Smooth muscle cell of the pulmonary artery (primary cell): ENCODE data around the gene MRPL11. TPM values are rescaled to one million over a fixed set of nuclear protein-coding genes. Genes with fewer than 3 reads are reported as not detected.

Experiments used
- total RNA-seq: library from RNA; depleted of rRNA; stranded (reverse); fragments of >200 nt; gene quantifications from 2 replicates; pipeline ENCODE4 v1.2.3, GENCODE V29; 2014

The MRPL11 gene
- total RNA-seq, result 22.5 and 24.4 TPM in 2 replicates

DNA sequence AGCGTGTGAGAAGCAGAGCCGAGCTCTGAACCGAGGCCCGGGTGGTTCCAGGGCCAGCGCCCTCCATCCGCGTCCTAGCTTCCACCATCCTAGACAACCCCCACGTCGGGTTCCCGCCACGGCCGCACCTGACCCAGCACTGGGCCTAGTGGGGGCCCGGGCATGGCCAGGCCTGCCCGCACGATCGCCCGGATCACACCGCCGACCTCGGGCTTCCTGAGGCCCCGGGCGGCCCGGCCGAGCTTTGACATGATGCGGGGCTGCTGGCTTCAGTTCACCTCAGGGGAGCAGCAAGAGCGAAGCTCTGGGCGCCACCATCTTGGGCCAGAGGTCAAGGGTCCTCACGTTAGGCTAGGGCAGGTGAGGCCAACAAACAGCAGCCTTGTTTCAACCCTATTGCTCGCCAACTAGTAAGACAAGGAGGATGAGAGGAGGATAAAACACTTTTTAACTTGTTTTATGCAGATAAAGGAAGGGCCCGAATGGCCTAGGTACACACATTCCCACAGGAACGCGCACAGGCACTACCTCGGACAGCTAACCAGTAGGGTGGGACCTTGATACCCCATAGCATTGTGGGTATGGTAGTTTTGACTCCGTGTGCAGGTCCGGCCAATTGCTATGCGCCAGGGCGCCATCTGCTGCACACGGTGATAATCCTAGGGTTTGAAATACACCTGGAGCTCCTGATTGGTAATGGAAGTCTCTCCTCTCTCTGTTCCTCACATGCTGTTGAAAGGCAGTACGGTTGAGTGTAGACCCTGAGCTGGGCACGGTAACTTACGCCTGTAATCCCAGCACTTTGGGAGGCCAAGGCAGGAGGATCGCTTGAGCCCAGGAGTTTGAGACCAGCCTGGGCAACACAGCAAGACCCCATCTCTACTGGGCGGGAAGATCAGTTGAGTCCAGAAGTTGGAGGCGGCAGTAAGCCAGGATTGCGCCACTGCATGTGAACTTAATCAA is at the start of gene MRPL11:
TSS of gene MRPL11 (minus strand) at position 345 of the 963 bp plus-strand sequence. CDS start at position 251, 94 bp downstream.

DNA sequence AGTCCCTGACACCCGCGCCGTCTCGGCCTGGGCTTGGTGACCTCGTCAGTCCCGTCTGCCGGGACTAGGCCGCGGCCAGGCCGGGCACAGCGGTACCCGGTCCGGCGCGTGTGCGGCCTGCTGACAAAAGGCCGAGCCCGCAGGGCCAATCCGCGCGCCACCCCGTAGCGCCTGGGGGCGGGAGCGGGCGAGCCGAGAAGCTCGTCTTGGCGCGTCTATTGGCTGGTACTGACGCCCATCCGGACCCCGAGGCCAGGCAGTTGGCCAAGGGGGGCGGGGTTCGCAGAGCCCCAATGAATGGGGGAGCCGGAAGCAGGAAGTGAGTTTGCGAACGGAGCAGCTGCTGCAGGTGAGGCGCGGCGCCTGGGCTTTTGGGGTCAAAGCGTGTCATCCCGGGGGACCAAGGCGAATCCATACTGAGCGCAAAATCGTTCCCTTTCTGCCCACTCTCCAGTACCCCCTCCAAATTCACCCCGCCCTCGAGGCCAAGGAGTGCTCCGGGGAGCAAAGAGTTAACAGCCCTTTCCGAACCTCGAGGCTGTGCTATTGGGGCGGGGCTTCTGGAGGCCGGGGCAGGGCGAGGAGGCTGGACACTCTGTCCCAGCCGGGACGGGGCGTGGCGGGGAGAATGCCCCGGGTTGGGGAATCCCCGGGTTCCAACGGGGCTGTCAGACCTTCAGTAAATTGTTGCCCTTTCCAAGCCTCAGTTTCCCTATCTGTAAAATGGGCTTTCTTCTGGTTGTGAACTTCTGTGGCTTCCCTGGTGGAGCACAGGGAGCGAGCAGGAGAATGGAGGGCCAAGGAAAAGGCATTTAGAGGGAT is 41.7 kb upstream of the MRPL11 start, which contains the start of gene DPP3:
TSS of gene DPP3 (plus strand) at position 318 of the 822 bp plus-strand sequence. CDS start 1,767 bp downstream, outside the sequence.

GRCh38 chr11:66466225-66467033 is 27.8 kb upstream of the MRPL11 start, which contains the start of gene PELI3:
Gene PELI3, plus strand, starts transcription at chr11:66466905. Its CDS starts 1,224 bp downstream, at chr11:66468129.

DNA sequence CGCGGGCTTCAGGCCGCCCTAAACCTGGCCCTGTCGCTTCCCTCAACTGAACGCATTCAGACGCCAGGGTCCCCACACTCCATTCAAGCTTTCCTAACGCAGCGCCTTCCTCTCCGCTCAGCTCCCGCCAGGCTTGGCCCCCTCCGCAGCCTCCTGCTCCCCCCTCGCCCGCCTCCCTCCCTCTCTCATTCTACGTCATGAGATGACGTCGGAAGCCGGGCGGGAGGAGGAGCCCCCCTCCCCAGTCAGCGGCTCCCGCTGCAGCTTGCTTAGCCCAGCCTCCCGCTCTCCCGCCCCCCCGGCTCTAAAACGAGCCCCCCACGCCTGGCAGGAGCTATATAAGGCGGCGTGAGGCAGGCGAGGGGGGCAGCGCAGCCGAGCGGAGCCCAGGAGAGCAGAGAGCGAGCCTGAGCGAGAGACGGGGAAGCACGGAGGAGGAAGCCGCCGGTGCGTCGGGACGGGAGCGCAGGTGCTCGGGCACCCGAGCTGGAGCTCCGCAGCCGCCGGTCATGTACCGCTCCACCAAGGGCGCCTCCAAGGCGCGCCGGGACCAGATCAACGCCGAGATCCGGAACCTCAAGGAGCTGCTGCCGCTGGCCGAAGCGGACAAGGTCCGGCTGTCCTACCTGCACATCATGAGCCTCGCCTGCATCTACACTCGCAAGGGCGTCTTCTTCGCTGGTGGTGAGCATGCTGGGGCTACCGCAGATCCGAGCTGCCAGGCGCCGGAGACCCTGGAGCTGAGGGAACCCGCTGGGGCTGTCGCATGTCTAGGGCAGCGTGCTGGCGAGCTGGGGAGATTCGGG is 17.8 kb downstream of the MRPL11 start, which contains the start of gene NPAS4:
TSS of gene NPAS4 (plus strand) at position 365 of the 806 bp plus-strand sequence. CDS start at position 510, 145 bp downstream.

Other genes with a start within 250 kb of the MRPL11 start
- 27.0 and 34.0 TPM in 2 replicates for gene KLC2, start 181.1 kb downstream of the MRPL11 start, total RNA-seq
- 118 and 126 TPM in 2 replicates for gene RAB1B, start 170.2 kb downstream of the MRPL11 start, total RNA-seq
- gene CNIH2, start 160.7 kb downstream of the MRPL11 start, total RNA-seq, result 0.72 and 0.86 TPM in 2 replicates
- 195 TPM in 2 replicates for gene YIF1A, start 149.7 kb downstream of the MRPL11 start, total RNA-seq
- gene TMEM151A, start 147.0 kb downstream of the MRPL11 start, total RNA-seq, result 0.72 and 2.2 TPM in 2 replicates
- 51.9 and 182 TPM in 2 replicates for gene CD248, start 121.8 kb downstream of the MRPL11 start, total RNA-seq
- gene RIN1, start 102.4 kb downstream of the MRPL11 start, total RNA-seq, result 17.9 and 19.5 TPM in 2 replicates
- 28.1 and 30.8 TPM in 2 replicates for gene BRMS1, start 93.7 kb downstream of the MRPL11 start, total RNA-seq
- 65.9 and 89.3 TPM in 2 replicates for gene B4GAT1, start 91.2 kb downstream of the MRPL11 start, total RNA-seq
- gene SLC29A2, start 67.1 kb downstream of the MRPL11 start, total RNA-seq, result 0.36 and 0.78 TPM in 2 replicates
- not detected in 2 replicates for gene NPAS4, start 17.8 kb downstream of the MRPL11 start, total RNA-seq
- 14.5 and 18.9 TPM in 2 replicates for gene PELI3, start 28.1 kb upstream of the MRPL11 start, total RNA-seq
- 41.2 and 64.1 TPM in 2 replicates for gene DPP3, start 41.6 kb upstream of the MRPL11 start, total RNA-seq
- 45.2 and 47.0 TPM in 2 replicates for gene BBS1, start 71.8 kb upstream of the MRPL11 start, total RNA-seq
- 13.9 and 14.7 TPM in 2 replicates for gene ZDHHC24, start 107.2 kb upstream of the MRPL11 start, total RNA-seq
- 0.07 TPM in 1 of 2 replicates, not detected in the other for gene ACTN3, start 108.1 kb upstream of the MRPL11 start, total RNA-seq
- 38.5 and 52.2 TPM in 2 replicates for gene CTSF, start 129.8 kb upstream of the MRPL11 start, total RNA-seq
- 0.56 and 0.59 TPM in 2 replicates for gene CCDC87, start 154.2 kb upstream of the MRPL11 start, total RNA-seq
- 39.4 and 41.1 TPM in 2 replicates for gene CCS, start 154.3 kb upstream of the MRPL11 start, total RNA-seq
- 30.6 and 31.6 TPM in 2 replicates for gene RBM14, start 177.8 kb upstream of the MRPL11 start, total RNA-seq
- 80.6 and 105 TPM in 2 replicates for gene RBM4, start 199.9 kb upstream of the MRPL11 start, total RNA-seq
- gene RBM4B, start 239.0 kb upstream of the MRPL11 start, total RNA-seq, result 21.1 and 27.5 TPM in 2 replicates